CD14-positive monocyte (primary cell): ENCODE results near the gene RGL3. TPM values are rescaled to one million over a fixed set of nuclear protein-coding genes. Genes with fewer than 3 reads are reported as not detected.

Experiments used
- DNase-seq, 3 donors: peaks; one replicate each; pipeline ENCODE4 v3.0.0-alpha.2; 2011 to 2022
- H2AFZ ChIP-seq: 2 replicates; pipeline ENCODE4 v1.6.0; 2012; ENCODE audit warnings: mild to moderate bottlenecking, low read depth, low read length, inconsistent platforms; ENCODE audit not compliant: insufficient read depth, poor library complexity, severe bottlenecking
- H3K27ac ChIP-seq, 2 donors: 1 replicate in 1 of 2; 2 replicates in 1 of 2; pipeline ENCODE4 v1.5.1; 2012 to 2013; ENCODE audit warnings: low read length in 2 of 2, control low read depth in 1 of 2, inconsistent platforms in 1 of 2, low read depth in 1 of 2, mild to moderate bottlenecking in 1 of 2
- H3K27me3 ChIP-seq, 2 donors: one replicate each; pipeline versions ENCODE4 v1.6.0 to v1.6.1; 2011 to 2013; ENCODE audit warnings: low read length in 2 of 2; ENCODE audit not compliant: control insufficient read depth in 2 of 2, insufficient read depth in 2 of 2
- H3K36me3 ChIP-seq, 2 donors: replicated peaks in 1 of 2; 1 replicate in 1 of 2; 2 replicates in 1 of 2; pipeline versions ENCODE4 v1.5.1 to v1.6.1; 2012 to 2013; ENCODE audit warnings: low read length in 2 of 2, control low read depth in 1 of 2, inconsistent platforms in 1 of 2, mild to moderate bottlenecking in 1 of 2; ENCODE audit not compliant: insufficient read depth in 2 of 2, control insufficient read depth in 1 of 2
- H3K4me1 ChIP-seq, 2 donors: 1 replicate in 1 of 2; 2 replicates in 1 of 2; pipeline versions ENCODE4 v1.5.1 to v1.6.1; 2012 to 2013; ENCODE audit warnings: low read length in 2 of 2, control low read depth in 1 of 2, inconsistent platforms in 1 of 2, mild to moderate bottlenecking in 1 of 2, moderate library complexity in 1 of 2; ENCODE audit not compliant: insufficient read depth in 2 of 2, control insufficient read depth in 1 of 2
- H3K4me2 ChIP-seq: replicated peaks from 2 replicates; pipeline ENCODE3; 2012; ENCODE audit warnings: low read length, moderate library complexity, mild to moderate bottlenecking; ENCODE audit not compliant: poor library complexity, severe bottlenecking; ENCODE audit errors: extremely low read depth
- H3K4me3 ChIP-seq, 3 experiments: fragments of 200-600 bp in 1 of 3; sonication (generic) in 1 of 3; replicated peaks in 1 of 3; 1 replicate in 2 of 3; 2 replicates in 1 of 3; pipeline ENCODE4 v1.5.1; 2011 to 2013; ENCODE audit warnings: low read length in 3 of 3, mild to moderate bottlenecking in 3 of 3, control low read depth in 2 of 3, low read depth in 2 of 3, inconsistent platforms in 1 of 3, moderate library complexity in 1 of 3
- H3K79me2 ChIP-seq: 2 replicates; pipeline ENCODE4 v1.6.0; 2012; ENCODE audit warnings: mild to moderate bottlenecking, control low read depth, inconsistent platforms, low read length, moderate library complexity; ENCODE audit not compliant: insufficient read depth
- H3K9ac ChIP-seq: 2 replicates; pipeline ENCODE4 v1.6.0; 2017; ENCODE audit warnings: low read length, mild to moderate bottlenecking; ENCODE audit not compliant: insufficient read depth, poor library complexity, severe bottlenecking
- H3K9me3 ChIP-seq, 2 donors: replicated peaks in 1 of 2; 1 replicate in 1 of 2; 2 replicates in 1 of 2; pipeline versions ENCODE4 v1.5.1 to v1.6.1; 2012 to 2013; ENCODE audit warnings: low read length in 2 of 2, control low read depth in 1 of 2; ENCODE audit not compliant: control insufficient read depth in 1 of 2, insufficient read depth in 1 of 2
- H4K20me1 ChIP-seq: 2 replicates; pipeline ENCODE4 v1.6.0; 2012; ENCODE audit warnings: mild to moderate bottlenecking, low read length, control low read depth, moderate library complexity; ENCODE audit not compliant: insufficient read depth
- H3K27ac Mint-ChIP-seq, 7 donors: one replicate each; pipeline ENCODE4 v1.8.0; 2020; ENCODE audit warnings: mild to moderate bottlenecking in 7 of 7, mixed read lengths in 7 of 7, moderate library complexity in 6 of 7, inconsistent platforms in 2 of 7
- H3K27me3 Mint-ChIP-seq, 3 donors: one replicate each; pipeline ENCODE4 v1.8.0; 2021 to 2022; ENCODE audit warnings: low read depth in 3 of 3, mild to moderate bottlenecking in 3 of 3, mixed read lengths in 3 of 3, moderate library complexity in 3 of 3, inconsistent platforms in 1 of 3
- H3K36me3 Mint-ChIP-seq, 2 donors: one replicate each; pipeline ENCODE4 v1.8.0; 2020; ENCODE audit warnings: mixed read lengths in 2 of 2, inconsistent platforms in 1 of 2, mild to moderate bottlenecking in 1 of 2
- H3K4me1 Mint-ChIP-seq: one replicate; pipeline ENCODE4 v1.8.0; 2020; ENCODE audit warnings: mild to moderate bottlenecking, mixed read lengths
- H3K4me3 Mint-ChIP-seq, 2 donors: one replicate each; pipeline ENCODE4 v1.8.0; 2020; ENCODE audit warnings: mild to moderate bottlenecking in 2 of 2, mixed read lengths in 2 of 2, moderate library complexity in 1 of 2
- H3K9me3 Mint-ChIP-seq, 7 donors: one replicate each; pipeline ENCODE4 v1.8.0; 2020 to 2022; ENCODE audit warnings: mixed read lengths in 7 of 7, mild to moderate bottlenecking in 6 of 7, moderate library complexity in 6 of 7, inconsistent platforms in 2 of 7
- CTCF ChIP-seq: fragments of 200-600 bp; IDR thresholded peaks from one replicate; pipeline ENCODE4 v1.8.0; 2022; ENCODE audit warnings: antibody characterized with exemption, mild to moderate bottlenecking
- WGBS: methylation state at CpG from one replicate; pipeline ENCODE4 v1.1.5; 2013; ENCODE audit warnings: missing lambda C conversion rate; ENCODE audit not compliant: insufficient coverage; 5-methylcytosine and 5-hydroxymethylcytosine counted together
- intact Hi-C, 2 donors: fragments of 100-400 bp; cut with micrococcal nuclease; formaldehyde crosslinking; loops; one replicate each; pipeline versions ENCODE4 v1.15.0 to v1.15.1; 2023
- polyA plus RNA-seq, 3 donors: library from polyadenylated mRNA; depleted of rRNA in 1 of 3; unstranded in 2 of 3; stranded (reverse) in 1 of 3; fragments of 300-500 nt in 2 of 3; fragments of >200 nt in 1 of 3; fragmentation: Illumina TruSeq in 2 of 3; gene quantifications; 1 replicate in 2 of 3; 2 replicates in 1 of 3; pipeline ENCODE4 v1.2.3, GENCODE V29; 2012 to 2021

The RGL3 gene
- polyA plus RNA-seq, 3 donors: 1.7 TPM; not detected in 2

GRCh38 chr19:11401808-11402543 lies 17.1 kb downstream of the RGL3 start:
- H3K36me3 ChIP-seq: no peaks in the 10 kb centered on the region
- H4K20me1 ChIP-seq: no peaks in the 10 kb centered on the region
- Mint-ChIP-seq H3K27ac (no peak overlapping the region), H3K4me3 (no peak overlapping the region), H3K9me3 (no peaks in the 10 kb centered on the region), H3K27me3 (peaks cover under 1 to 18% (median 14%) of the 10 kb centered on the region in 3 donors), H3K4me1 (peaks cover 12% of the 10 kb centered on the region), H3K36me3 (no peaks in the 10 kb centered on the region)
- DNase-seq: no peak
- H3K79me2 ChIP-seq: no peaks in the 10 kb centered on the region
- peaks cover 10 to 11% of the 10 kb centered on the region in 2 donors for H3K4me1 ChIP-seq
- no peak overlapping the region for H3K9ac ChIP-seq
- WGBS: 93% methylated on average over 5 of the region's 9 CpGs
- no peak for TF ChIP-seq CTCF
- no peak overlapping the region for H3K27ac ChIP-seq
- no peaks in the 10 kb centered on the region for H3K9me3 ChIP-seq
- H3K27me3 ChIP-seq: peaks cover 0 to 2% of the 10 kb centered on the region in 2 donors
- intact Hi-C loops: no loop called here
- H2AFZ ChIP-seq: no peak overlapping the region
- H3K4me3 ChIP-seq: no peak overlapping the region
- no peak overlapping the region for H3K4me2 ChIP-seq

GRCh38 chr19:11400798-11401197 lies 18.3 kb downstream of the RGL3 start:
- TF ChIP-seq CTCF: no peak
- Histone ChIP-seq H3K27ac (no peak overlapping the region), H2AFZ (no peak overlapping the region), H3K9ac (no peak overlapping the region), H3K4me2 (no peak overlapping the region), H3K4me3 (no peak overlapping the region), H4K20me1 (no peaks in the 10 kb centered on the region), H3K79me2 (no peaks in the 10 kb centered on the region), H3K4me1 (no peaks in the 10 kb centered on the region), H3K36me3 (no peaks in the 10 kb centered on the region), H3K27me3 (no peaks in the 10 kb centered on the region), H3K9me3 (no peaks in the 10 kb centered on the region)
- DNase-seq: no peak
- Mint-ChIP-seq H3K36me3 (no peaks in the 10 kb centered on the region), H3K4me3 (peak overlapping the region in 1 of 2 donors; percentile 40), H3K9me3 (no peaks in the 10 kb centered on the region), H3K27ac (no peak overlapping the region), H3K4me1 (peaks cover under 1% of the 10 kb centered on the region), H3K27me3 (peaks cover 0 to 19% (median 12%) of the 10 kb centered on the region in 3 donors)
- intact Hi-C loops: no loop called here
- no CpG with 5 or more reads among the region's 1 CpG for WGBS
